PFSK-1 (cell line): ENCODE data around the gene C4orf54.

Source experiments
- POLR2AphosphoS5 ChIP-seq: IDR thresholded peaks from 2 replicates; pipeline ENCODE4 v1.6.1; 2012; ENCODE audit warnings: low read depth, mild to moderate bottlenecking, control low read depth, low read length, moderate library complexity
- TAF1 ChIP-seq: IDR thresholded peaks from 2 replicates; pipeline ENCODE4 v1.6.1; 2012; ENCODE audit warnings: low read length, control low read depth, borderline replicate concordance; ENCODE audit not compliant: insufficient read depth
- TF ChIP-seq, protein P1 (sequence below), 2 experiments: IDR thresholded peaks; 2 replicates each; pipeline versions ENCODE4 v1.6.1 to v1.8.0; 2011 to 2012; ENCODE audit warnings: low read depth in 2 of 2, low read length in 2 of 2, control low read depth in 1 of 2, inconsistent platforms in 1 of 2, mild to moderate bottlenecking in 1 of 2, moderate library complexity in 1 of 2; ENCODE audit not compliant: insufficient read depth in 1 of 2

DNA sequence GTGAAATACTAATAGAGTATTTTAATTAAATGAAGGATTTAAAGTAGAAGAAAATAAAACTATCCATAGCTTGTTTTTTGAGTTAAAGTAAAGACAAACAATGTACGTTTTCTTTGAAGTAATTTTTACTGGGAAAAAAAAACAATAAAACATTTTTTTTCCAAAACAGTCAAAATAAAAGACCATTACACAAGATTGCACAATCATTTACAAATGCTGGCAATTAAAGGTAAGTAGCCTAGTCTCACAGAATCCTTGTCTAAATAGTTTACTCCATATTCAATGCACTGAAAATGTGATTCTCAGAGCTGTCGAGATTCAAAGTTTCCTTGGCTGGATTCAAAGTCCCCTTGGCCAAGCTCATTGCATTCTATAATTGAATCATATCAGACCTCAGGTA, 21.2 kb downstream of the C4orf54 start:
- no peak for TF ChIP-seq POLR2AphosphoS5
- TF ChIP-seq TAF1: no peak
- TF ChIP-seq, protein P1, sequence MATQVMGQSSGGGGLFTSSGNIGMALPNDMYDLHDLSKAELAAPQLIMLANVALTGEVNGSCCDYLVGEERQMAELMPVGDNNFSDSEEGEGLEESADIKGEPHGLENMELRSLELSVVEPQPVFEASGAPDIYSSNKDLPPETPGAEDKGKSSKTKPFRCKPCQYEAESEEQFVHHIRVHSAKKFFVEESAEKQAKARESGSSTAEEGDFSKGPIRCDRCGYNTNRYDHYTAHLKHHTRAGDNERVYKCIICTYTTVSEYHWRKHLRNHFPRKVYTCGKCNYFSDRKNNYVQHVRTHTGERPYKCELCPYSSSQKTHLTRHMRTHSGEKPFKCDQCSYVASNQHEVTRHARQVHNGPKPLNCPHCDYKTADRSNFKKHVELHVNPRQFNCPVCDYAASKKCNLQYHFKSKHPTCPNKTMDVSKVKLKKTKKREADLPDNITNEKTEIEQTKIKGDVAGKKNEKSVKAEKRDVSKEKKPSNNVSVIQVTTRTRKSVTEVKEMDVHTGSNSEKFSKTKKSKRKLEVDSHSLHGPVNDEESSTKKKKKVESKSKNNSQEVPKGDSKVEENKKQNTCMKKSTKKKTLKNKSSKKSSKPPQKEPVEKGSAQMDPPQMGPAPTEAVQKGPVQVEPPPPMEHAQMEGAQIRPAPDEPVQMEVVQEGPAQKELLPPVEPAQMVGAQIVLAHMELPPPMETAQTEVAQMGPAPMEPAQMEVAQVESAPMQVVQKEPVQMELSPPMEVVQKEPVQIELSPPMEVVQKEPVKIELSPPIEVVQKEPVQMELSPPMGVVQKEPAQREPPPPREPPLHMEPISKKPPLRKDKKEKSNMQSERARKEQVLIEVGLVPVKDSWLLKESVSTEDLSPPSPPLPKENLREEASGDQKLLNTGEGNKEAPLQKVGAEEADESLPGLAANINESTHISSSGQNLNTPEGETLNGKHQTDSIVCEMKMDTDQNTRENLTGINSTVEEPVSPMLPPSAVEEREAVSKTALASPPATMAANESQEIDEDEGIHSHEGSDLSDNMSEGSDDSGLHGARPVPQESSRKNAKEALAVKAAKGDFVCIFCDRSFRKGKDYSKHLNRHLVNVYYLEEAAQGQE (IDR thresholded peaks at IDR 0.05; ENCODE audit: insufficient read depth in 1 of 2, low read depth in 2 of 2, low read length in 2 of 2): no peak
